ENCODE measurements around the gene ZNF766.
"Not testable (repeated sequence)": the region's sequence is repeated elsewhere in the genome, so short reads cannot be mapped to it uniquely, and the experiment has no call there.

Gene ZNF766

DNA sequence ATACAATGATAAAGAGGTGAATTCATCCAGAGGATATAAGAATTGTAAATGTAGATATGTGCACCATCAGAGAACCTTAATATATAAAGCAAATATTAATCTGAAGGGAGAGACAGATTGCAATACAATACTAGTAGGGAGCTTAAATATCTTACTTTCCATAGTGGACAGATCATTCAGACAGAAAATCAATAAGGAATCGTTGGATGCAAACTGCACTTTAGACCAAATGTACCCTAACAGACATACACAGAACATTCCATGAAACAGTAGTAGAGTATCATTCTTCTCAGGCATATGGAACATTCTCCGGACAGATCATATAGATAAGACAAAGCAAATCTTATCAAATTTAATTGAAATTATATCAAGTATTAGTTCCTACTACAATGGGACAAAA lies 35.0 kb upstream of the ZNF766 start:
- H3K4me1 ChIP-seq (ENCODE audit: control insufficient read depth, insufficient read depth, low read length), result no peaks in the 10 kb centered on the region
- no peaks in the 10 kb centered on the region for H3K9me3 ChIP-seq (ENCODE audit: control insufficient read depth, low read length)
- H3K4me3 ChIP-seq (ENCODE audit: low read length), result no peak overlapping the region
- no peaks in the 10 kb centered on the region for H3K27me3 ChIP-seq (ENCODE audit: control insufficient read depth, insufficient read depth, low read length)
- H3K9ac ChIP-seq (ENCODE audit: low read length), result no peak overlapping the region
- no peaks in the 10 kb centered on the region for H3K36me3 ChIP-seq (ENCODE audit: control insufficient read depth, insufficient read depth, low read length)

DNA sequence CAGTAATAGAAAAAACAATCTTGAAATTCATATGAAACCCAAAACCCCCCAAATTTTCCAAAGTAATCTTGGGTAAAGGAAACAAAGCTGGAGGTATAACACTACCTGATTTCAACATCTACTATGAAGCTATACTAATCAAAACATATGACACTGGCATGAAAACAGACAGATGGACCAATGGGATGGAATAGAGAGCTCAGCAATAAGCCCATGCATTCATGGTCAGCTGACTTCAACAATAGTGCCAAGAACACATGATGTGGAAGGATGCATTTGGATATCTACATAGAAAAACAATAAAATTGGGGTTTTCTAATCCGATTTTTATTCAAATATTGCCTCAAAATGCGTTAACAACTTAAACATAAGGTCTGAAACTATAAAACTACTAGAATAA lies 32.2 kb upstream of the ZNF766 start:
- H3K9ac ChIP-seq (ENCODE audit: low read length), result no peak overlapping the region
- no peaks in the 10 kb centered on the region for H3K36me3 ChIP-seq (ENCODE audit: control insufficient read depth, insufficient read depth, low read length)
- no peaks in the 10 kb centered on the region for H3K9me3 ChIP-seq (ENCODE audit: control insufficient read depth, low read length)
- H3K4me1 ChIP-seq (ENCODE audit: control insufficient read depth, insufficient read depth, low read length), result no peaks in the 10 kb centered on the region
- H3K27me3 ChIP-seq (ENCODE audit: control insufficient read depth, insufficient read depth, low read length), result no peaks in the 10 kb centered on the region
- no peak overlapping the region for H3K4me3 ChIP-seq (ENCODE audit: low read length)

GRCh38 chr19:52237771-52238400 lies 31.5 kb upstream of the ZNF766 start:
- no peaks in the 10 kb centered on the region for H3K4me1 ChIP-seq (ENCODE audit: control insufficient read depth, insufficient read depth, low read length)
- H3K4me3 ChIP-seq (ENCODE audit: low read length), result no peak overlapping the region
- H3K9me3 ChIP-seq (ENCODE audit: control insufficient read depth, low read length), result no peaks in the 10 kb centered on the region
- no peaks in the 10 kb centered on the region for H3K27me3 ChIP-seq (ENCODE audit: control insufficient read depth, insufficient read depth, low read length)
- no peaks in the 10 kb centered on the region for H3K36me3 ChIP-seq (ENCODE audit: control insufficient read depth, insufficient read depth, low read length)
- H3K9ac ChIP-seq (ENCODE audit: low read length), result no peak overlapping the region

GRCh38 chr19:52244021-52244420 lies 25.4 kb upstream of the ZNF766 start:
- no peak overlapping the region for H3K4me3 ChIP-seq (ENCODE audit: low read length)
- no peaks in the 10 kb centered on the region for H3K27me3 ChIP-seq (ENCODE audit: control insufficient read depth, insufficient read depth, low read length)
- no peak overlapping the region for H3K9ac ChIP-seq (ENCODE audit: low read length)
- no peaks in the 10 kb centered on the region for H3K4me1 ChIP-seq (ENCODE audit: control insufficient read depth, insufficient read depth, low read length)
- H3K9me3 ChIP-seq (ENCODE audit: control insufficient read depth, low read length), result no peaks in the 10 kb centered on the region
- no peaks in the 10 kb centered on the region for H3K36me3 ChIP-seq (ENCODE audit: control insufficient read depth, insufficient read depth, low read length)

GRCh38 chr19:52248241-52248640 lies 21.1 kb upstream of the ZNF766 start:
- Histone ChIP-seq H3K4me1 (ENCODE audit: control insufficient read depth, insufficient read depth, low read length) (no peaks in the 10 kb centered on the region), H3K9me3 (ENCODE audit: control insufficient read depth, low read length) (no peaks in the 10 kb centered on the region), H3K36me3 (ENCODE audit: control insufficient read depth, insufficient read depth, low read length) (no peaks in the 10 kb centered on the region), H3K4me3 (ENCODE audit: low read length) (no peak overlapping the region), H3K9ac (ENCODE audit: low read length) (no peak overlapping the region), H3K27me3 (ENCODE audit: control insufficient read depth, insufficient read depth, low read length) (no peaks in the 10 kb centered on the region)

DNA sequence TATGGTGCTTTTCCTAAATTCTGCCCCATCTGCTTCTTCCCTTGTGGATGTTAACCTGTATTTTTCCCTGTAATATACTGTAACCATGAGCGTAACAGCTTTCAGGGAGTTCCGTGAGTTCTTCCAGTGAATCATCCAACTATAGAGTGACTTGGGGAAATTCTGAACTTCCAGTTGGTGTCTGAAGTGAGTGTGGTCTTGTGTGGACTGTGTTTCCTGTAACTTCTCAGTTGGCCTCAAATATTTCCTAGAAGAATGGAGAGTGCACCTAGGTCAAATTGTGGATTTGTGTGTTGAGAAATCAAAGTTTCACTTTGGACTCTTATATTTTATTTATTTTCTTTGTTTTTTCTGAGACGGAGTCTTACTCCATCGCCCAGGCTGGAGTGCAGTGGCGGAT lies 11.0 kb upstream of the ZNF766 start:
- Histone ChIP-seq H3K27me3 (ENCODE audit: control insufficient read depth, insufficient read depth, low read length) (no peaks in the 10 kb centered on the region), H3K9me3 (ENCODE audit: control insufficient read depth, low read length) (no peaks in the 10 kb centered on the region), H3K4me1 (ENCODE audit: control insufficient read depth, insufficient read depth, low read length) (no peaks in the 10 kb centered on the region), H3K4me3 (ENCODE audit: low read length) (no peak overlapping the region), H3K36me3 (ENCODE audit: control insufficient read depth, insufficient read depth, low read length) (no peaks in the 10 kb centered on the region), H3K9ac (ENCODE audit: low read length) (no peak overlapping the region)

DNA sequence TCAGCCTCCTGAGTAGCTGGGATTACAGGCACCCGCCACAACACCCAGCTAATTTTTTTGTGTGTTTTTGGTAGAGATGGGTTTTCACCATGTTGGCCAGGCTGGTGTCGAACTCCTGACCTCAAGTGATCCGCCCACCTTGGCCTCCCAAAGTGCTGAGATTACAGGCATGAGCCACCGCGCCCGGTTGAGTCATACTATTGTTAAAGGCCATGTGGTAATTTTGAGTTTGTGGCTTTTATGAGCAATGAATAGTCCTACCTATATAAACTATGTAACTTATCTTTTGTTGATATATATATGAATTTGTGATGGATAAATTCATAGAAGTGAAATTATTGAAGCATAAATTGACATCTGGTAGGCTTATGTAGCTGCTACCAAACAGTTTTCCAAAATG lies 3.8 kb upstream of the ZNF766 start:
- not testable (repeated sequence) for H3K36me3 ChIP-seq (ENCODE audit: control insufficient read depth, insufficient read depth, low read length); H3K9me3 ChIP-seq (ENCODE audit: control insufficient read depth, low read length); H3K27me3 ChIP-seq (ENCODE audit: control insufficient read depth, insufficient read depth, low read length); H3K9ac ChIP-seq (ENCODE audit: low read length); H3K4me3 ChIP-seq (ENCODE audit: low read length); H3K4me1 ChIP-seq (ENCODE audit: control insufficient read depth, insufficient read depth, low read length)

GRCh38 chr19:52270266-52270885 lies 989 bp downstream of the ZNF766 start:
- Histone ChIP-seq H3K4me1 (ENCODE audit: control insufficient read depth, insufficient read depth, low read length) (peaks cover 9% of the 10 kb centered on the region), H3K9ac (ENCODE audit: low read length) (peak overlapping the region; percentile 100), H3K9me3 (ENCODE audit: control insufficient read depth, low read length) (no peaks in the 10 kb centered on the region), H3K27me3 (ENCODE audit: control insufficient read depth, insufficient read depth, low read length) (no peaks in the 10 kb centered on the region), H3K4me3 (ENCODE audit: low read length) (peak overlapping the region; percentile 97), H3K36me3 (ENCODE audit: control insufficient read depth, insufficient read depth, low read length) (peaks cover 9% of the 10 kb centered on the region)

DNA sequence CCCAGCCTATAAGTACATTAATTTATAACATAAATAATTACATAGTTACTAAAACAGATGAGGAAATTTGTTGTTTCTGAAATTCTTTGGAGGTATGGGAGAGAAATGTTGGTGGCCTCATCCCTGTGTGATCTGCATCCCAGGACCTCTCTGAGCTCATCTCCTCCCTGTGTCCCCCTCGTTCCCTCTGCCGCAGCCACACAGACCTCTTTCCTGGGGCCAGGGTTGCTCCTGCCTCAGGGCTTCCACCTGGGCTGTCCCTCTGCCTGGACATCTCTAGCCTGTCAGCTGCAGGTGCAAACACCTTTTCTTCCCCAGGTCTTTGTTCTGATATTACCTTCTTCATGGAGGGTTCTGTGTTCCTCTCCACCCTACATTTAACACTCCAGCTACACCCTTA lies 3.9 kb downstream of the ZNF766 start:
- H3K9ac ChIP-seq (ENCODE audit: low read length), result no peak overlapping the region
- H3K4me1 ChIP-seq (ENCODE audit: control insufficient read depth, insufficient read depth, low read length), result peaks cover 9% of the 10 kb centered on the region
- H3K9me3 ChIP-seq (ENCODE audit: control insufficient read depth, low read length), result no peaks in the 10 kb centered on the region
- H3K4me3 ChIP-seq (ENCODE audit: low read length), result no peak overlapping the region
- H3K36me3 ChIP-seq (ENCODE audit: control insufficient read depth, insufficient read depth, low read length), result peaks cover 9% of the 10 kb centered on the region
- H3K27me3 ChIP-seq (ENCODE audit: control insufficient read depth, insufficient read depth, low read length), result no peaks in the 10 kb centered on the region

DNA sequence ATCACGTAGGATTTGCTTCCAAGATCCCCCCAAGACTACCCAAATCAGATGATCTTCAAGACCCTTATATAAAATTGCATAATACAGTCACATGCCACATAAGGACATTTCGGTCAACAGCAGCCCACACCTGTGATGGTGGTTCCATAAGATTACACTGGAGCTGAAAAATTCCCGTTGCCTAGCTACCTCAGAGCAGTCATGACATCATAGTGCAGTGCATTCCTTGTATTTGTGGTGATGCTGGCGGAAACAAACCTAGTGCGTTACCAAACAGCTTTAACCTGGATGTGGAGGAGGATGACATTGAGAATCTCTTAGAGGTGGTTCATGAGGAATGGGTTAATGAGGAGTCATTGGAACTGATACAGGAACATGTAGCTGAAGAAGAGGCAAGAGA lies 4.8 kb downstream of the ZNF766 start:
- H3K4me3 ChIP-seq (ENCODE audit: low read length), result no peak overlapping the region
- no peaks in the 10 kb centered on the region for H3K9me3 ChIP-seq (ENCODE audit: control insufficient read depth, low read length)
- peaks cover 9% of the 10 kb centered on the region for H3K4me1 ChIP-seq (ENCODE audit: control insufficient read depth, insufficient read depth, low read length)
- peaks cover 9% of the 10 kb centered on the region for H3K36me3 ChIP-seq (ENCODE audit: control insufficient read depth, insufficient read depth, low read length)
- no peaks in the 10 kb centered on the region for H3K27me3 ChIP-seq (ENCODE audit: control insufficient read depth, insufficient read depth, low read length)
- no peak overlapping the region for H3K9ac ChIP-seq (ENCODE audit: low read length)

- Histone ChIP-seq H3K27me3 (ENCODE audit: control insufficient read depth, insufficient read depth, low read length) (no peaks in the 10 kb centered on the region), H3K36me3 (ENCODE audit: control insufficient read depth, insufficient read depth, low read length) (peaks cover 9% of the 10 kb centered on the region)
These were observed 6.6 kb downstream of the ZNF766 start for GRCh38 chr19:52275988-52276387.

GRCh38 chr19:52277471-52277870 lies 8.1 kb downstream of the ZNF766 start:
- Histone ChIP-seq H3K9me3 (ENCODE audit: control insufficient read depth, low read length) (no peaks in the 10 kb centered on the region), H3K36me3 (ENCODE audit: control insufficient read depth, insufficient read depth, low read length) (peaks cover 9% of the 10 kb centered on the region), H3K27me3 (ENCODE audit: control insufficient read depth, insufficient read depth, low read length) (no peaks in the 10 kb centered on the region), H3K4me3 (ENCODE audit: low read length) (no peak overlapping the region), H3K4me1 (ENCODE audit: control insufficient read depth, insufficient read depth, low read length) (no peaks in the 10 kb centered on the region), H3K9ac (ENCODE audit: low read length) (no peak overlapping the region)

More at GRCh38 chr19:52275988-52276387, 6.6 kb downstream of the ZNF766 start:
- no peak overlapping the region for H3K9ac ChIP-seq (ENCODE audit: low read length)
- H3K4me1 ChIP-seq (ENCODE audit: control insufficient read depth, insufficient read depth, low read length), result peaks cover 1% of the 10 kb centered on the region
- no peak overlapping the region for H3K4me3 ChIP-seq (ENCODE audit: low read length)
- H3K9me3 ChIP-seq (ENCODE audit: control insufficient read depth, low read length), result no peaks in the 10 kb centered on the region

DNA sequence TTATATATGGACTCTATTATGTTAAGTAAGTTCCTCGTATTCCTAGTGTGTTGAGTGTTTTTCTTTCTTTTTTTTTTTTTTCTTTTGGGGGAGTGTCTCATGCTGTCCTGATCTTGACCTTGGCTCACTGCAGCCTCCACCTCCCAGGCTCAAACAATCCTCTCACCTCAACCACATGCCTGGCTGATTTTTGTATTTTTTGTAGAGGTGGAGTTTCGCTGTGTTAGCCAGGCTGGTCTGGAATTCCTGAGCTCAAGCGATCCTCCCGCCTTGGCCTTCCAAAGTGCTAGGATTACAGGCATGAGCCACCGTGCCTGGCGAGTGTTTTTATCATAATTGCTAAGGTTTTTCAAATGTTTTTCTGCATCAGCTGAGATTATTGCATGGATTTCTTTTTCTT lies 16.9 kb downstream of the ZNF766 start:
- peaks cover 16% of the 10 kb centered on the region for H3K9me3 ChIP-seq (ENCODE audit: control insufficient read depth, low read length)
- H3K4me1 ChIP-seq (ENCODE audit: control insufficient read depth, insufficient read depth, low read length), result no peaks in the 10 kb centered on the region
- H3K27me3 ChIP-seq (ENCODE audit: control insufficient read depth, insufficient read depth, low read length), result no peaks in the 10 kb centered on the region
- peaks cover 21% of the 10 kb centered on the region for H3K36me3 ChIP-seq (ENCODE audit: control insufficient read depth, insufficient read depth, low read length)
- no peak overlapping the region for H3K4me3 ChIP-seq (ENCODE audit: low read length)
- H3K9ac ChIP-seq (ENCODE audit: low read length), result no peak overlapping the region
